ENCODE results near the gene PI4KA. TPM values are rescaled to one million over a fixed set of nuclear protein-coding genes. Genes with fewer than 3 reads are reported as not detected.
A peak's percentile ranks its signal among the peaks of the same experiment; 100 is the strongest.

The PI4KA gene
- total RNA-seq, 2 donors from 2014 or later = 72.1 to 96.0 TPM

DNA sequence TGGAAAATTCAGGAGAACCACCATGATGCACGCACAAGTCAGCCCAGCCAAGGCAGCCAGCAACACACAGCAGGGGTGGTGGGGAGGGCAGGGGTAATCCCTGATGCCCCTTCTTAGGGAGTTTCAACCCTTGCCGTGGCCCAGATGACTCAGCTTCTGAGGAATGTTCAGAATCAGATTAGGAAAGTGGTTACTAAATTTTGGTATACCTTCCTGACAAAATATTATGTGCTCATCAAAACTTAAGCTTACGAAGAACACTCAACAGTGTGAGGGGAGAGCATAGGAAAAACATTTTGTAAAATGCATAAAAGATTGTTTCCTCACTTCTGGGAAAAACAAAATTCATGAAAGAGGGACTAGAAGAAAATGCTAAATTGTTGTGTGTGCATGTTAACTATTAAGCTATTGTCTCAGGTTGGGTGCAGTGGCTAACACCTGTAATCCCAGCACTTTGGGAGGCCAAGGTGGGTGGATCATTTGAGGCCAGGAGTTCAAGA, 52.6 kb downstream of the PI4KA start:
- no peak for ATAC-seq (replicated peaks)
- peaks cover 100% of the 10 kb centered on the region for H3K36me3 Mint-ChIP-seq (ENCODE audit: low read depth)

DNA sequence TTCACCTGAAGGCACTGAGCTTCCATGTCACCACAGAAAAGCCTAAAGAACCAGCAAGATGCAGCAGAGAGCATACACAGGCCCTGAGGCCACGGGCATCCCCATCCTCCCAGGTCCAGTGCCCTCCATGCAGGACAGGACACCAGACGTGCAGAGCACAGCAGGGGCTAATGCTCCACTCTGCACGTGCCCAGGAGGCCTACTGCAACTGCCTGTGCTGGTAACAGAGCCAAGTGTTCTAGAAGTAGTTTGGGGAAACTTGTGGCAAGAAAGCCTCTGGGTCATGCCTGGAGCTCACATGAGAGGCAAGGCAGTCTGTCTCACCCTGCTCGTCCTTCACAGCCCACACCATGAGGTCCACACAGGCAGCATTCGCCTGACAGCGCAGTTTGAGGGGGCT, 54.0 kb downstream of the PI4KA start:
- Mint-ChIP-seq H3K36me3 (ENCODE audit: low read depth) (peaks cover 99% of the 10 kb centered on the region), H3K4me3 (no peak overlapping the region), H3K4me1 (no peaks in the 10 kb centered on the region), H3K27ac (no peak overlapping the region), H3K9me3 (no peaks in the 10 kb centered on the region), H3K27me3 (no peaks in the 10 kb centered on the region)
- ATAC-seq (replicated peaks) = no peak

More for the DNA sequence above, 52.6 kb downstream of the PI4KA start:
- H3K9me3 Mint-ChIP-seq = no peaks in the 10 kb centered on the region
- H3K4me3 Mint-ChIP-seq = no peak overlapping the region
- no peak overlapping the region for H3K27ac Mint-ChIP-seq
- H3K4me1 Mint-ChIP-seq = no peaks in the 10 kb centered on the region
- no peaks in the 10 kb centered on the region for H3K27me3 Mint-ChIP-seq

DNA sequence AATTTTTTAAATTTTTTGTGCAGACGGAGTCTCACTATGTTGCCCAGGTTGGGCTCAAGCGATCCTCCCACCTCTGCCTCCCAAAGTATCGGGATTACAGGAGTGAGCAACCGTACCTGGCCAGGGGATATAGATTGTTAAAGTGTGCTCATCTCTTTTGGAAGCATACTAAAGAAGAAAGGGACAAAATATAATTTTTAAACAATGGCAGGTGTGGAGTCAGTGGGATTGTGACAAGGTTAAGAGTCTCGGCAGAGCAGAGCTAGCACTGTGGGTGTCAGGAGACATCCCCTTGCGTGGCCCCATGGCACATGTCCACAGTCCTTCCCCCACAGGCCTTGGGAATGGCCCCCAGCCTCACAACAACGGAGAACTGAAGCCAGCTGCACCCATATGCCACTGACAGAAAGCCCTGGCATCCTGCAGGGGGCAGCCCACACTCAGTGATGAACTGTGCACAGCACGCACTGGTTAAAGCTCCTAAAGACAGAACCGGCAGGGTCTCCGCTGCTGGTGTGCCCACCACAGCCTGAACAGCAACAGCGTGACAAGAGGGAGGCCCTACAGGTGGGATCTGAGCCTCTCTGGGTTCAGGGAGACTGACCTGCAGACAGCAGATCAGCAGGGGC, 54.8 kb downstream of the PI4KA start:
- no peak for ATAC-seq (replicated peaks)

DNA sequence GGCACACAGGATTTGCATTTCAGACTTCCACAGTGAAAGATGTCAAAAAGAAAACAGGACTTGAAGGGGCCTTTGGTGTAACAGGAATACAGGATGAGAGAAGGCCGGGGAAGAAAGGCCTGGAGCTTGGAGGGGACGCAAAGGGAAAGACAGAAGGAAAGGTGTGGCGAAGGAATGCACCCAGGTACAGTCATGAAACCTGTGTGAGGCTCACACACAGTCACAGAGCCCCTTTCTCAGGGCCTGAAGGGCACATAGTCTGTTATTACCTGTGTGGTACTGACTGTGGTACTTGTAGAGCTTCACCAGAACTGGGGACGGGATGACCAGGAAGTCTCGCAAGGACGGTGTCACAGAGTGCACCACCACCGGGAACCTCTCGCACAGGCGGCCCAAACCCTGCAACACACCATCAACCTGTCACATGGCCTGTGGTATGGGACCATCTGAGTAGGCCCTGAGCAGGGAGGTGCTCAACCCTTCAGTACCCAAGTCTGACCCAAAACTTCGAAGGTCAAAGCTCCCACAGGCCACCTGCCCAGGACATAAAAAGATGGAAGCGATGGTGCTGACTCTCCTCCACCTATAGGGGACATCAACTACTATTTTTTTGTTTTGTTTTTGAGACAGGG, 55.6 kb downstream of the PI4KA start:
- Mint-ChIP-seq H3K4me1 (no peaks in the 10 kb centered on the region), H3K36me3 (ENCODE audit: low read depth) (peaks cover 99% of the 10 kb centered on the region), H3K27me3 (no peaks in the 10 kb centered on the region), H3K4me3 (no peak overlapping the region), H3K9me3 (no peaks in the 10 kb centered on the region), H3K27ac (peak overlapping the region; percentile 10)
- no peak for ATAC-seq (replicated peaks)

More for the DNA sequence above, 54.8 kb downstream of the PI4KA start:
- Mint-ChIP-seq H3K4me3 (no peak overlapping the region), H3K36me3 (ENCODE audit: low read depth) (peaks cover 99% of the 10 kb centered on the region), H3K27ac (no peak overlapping the region), H3K9me3 (no peaks in the 10 kb centered on the region), H3K4me1 (no peaks in the 10 kb centered on the region), H3K27me3 (no peaks in the 10 kb centered on the region)

DNA sequence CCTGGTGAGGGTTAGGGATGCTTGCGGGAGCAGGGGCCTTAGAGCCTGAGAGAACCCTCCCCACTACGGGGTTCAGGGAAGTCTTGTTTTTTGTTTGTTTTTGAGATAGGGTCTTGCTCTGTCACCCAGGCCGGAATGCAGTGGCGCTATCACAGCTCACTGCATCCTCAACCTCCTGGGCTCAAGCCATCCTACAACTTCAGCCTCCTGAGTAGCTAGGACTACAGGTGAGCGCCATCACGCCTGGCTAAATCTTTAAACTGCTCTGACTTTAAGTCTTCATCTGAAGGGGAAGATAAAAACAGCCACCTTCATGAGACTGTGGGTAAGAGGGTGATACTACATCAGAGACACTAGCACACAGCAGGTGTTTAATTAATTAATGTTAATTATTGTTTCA, 56.2 kb downstream of the PI4KA start:
- H3K36me3 Mint-ChIP-seq (ENCODE audit: low read depth) = peaks cover 97% of the 10 kb centered on the region

DNA sequence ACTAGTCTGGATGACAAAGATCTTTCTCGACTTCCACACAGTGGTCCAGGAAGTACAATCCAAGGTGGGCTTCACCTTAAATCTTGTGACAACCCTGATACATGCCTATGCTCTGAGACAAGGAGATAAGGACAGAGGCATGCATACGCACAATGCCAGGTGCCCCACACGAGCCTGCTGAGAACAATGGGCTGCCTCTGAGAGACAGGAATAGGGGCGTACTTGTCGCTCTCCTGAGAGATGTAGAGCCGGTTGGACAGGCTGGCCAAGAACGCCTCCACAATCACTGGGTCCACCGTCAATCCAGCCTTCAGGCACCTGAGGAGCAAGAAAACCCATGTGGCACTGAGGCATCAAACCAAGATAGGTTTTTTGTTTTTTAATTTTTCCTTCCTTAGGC, 59.2 kb downstream of the PI4KA start:
- Mint-ChIP-seq H3K4me1 (no peaks in the 10 kb centered on the region), H3K36me3 (ENCODE audit: low read depth) (peaks cover 96% of the 10 kb centered on the region), H3K27ac (no peak overlapping the region), H3K4me3 (no peak overlapping the region), H3K9me3 (no peaks in the 10 kb centered on the region), H3K27me3 (no peaks in the 10 kb centered on the region)
- ATAC-seq (replicated peaks) = no peak

More for the DNA sequence above, 56.2 kb downstream of the PI4KA start:
- no peak for ATAC-seq (replicated peaks)
- Mint-ChIP-seq H3K27ac (peak overlapping the region; percentile 10), H3K27me3 (no peaks in the 10 kb centered on the region), H3K4me3 (no peak overlapping the region), H3K9me3 (no peaks in the 10 kb centered on the region), H3K4me1 (no peaks in the 10 kb centered on the region)

DNA sequence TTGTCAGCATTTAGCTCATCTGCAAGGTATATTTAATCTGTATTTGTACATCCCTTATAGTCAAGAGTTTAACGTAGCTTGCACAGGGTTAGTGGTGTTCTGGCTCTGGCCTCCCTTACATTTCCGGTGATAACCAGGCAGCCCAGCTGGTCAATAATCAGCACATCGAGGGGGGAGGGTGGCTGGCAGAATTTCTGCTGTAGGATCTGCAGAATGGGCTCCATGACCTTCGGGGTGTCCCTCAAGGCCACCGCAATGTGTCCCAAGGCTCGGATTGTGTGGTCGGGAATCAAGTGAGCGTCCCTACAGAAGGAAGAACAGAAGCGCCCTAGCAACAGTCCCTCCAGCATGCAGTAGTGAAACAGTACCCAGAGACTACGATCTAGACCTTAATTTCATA, 59.6 kb downstream of the PI4KA start:
- H3K4me3 Mint-ChIP-seq = no peak overlapping the region
- no peaks in the 10 kb centered on the region for H3K27me3 Mint-ChIP-seq
- peaks cover 96% of the 10 kb centered on the region for H3K36me3 Mint-ChIP-seq (ENCODE audit: low read depth)
- H3K27ac Mint-ChIP-seq = no peak overlapping the region
- H3K4me1 Mint-ChIP-seq = no peaks in the 10 kb centered on the region
- no peak for ATAC-seq (replicated peaks)
- H3K9me3 Mint-ChIP-seq = no peaks in the 10 kb centered on the region

DNA sequence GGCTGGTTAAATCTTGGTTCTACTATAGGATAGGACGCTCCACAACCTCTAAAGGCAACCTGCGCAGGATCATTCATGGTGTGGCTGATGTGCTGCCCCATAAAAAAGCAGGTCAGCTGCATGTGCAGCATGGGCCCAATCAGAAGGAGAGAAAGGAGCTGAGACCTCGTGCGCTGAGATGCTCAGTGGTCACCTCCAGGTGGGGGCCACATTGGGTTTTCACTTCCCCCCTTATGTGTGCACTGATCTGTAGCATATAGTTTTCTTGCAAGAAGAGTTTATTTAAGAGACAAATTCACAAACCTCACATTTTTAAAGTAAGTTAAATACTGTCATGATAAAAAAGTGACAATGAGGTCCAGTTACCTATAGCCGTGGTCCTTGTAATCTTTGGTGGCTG, 60.4 kb downstream of the PI4KA start:
- H3K9me3 Mint-ChIP-seq = no peaks in the 10 kb centered on the region
- no peaks in the 10 kb centered on the region for H3K27me3 Mint-ChIP-seq
- H3K36me3 Mint-ChIP-seq (ENCODE audit: low read depth) = peaks cover 96% of the 10 kb centered on the region
- no peak overlapping the region for H3K4me3 Mint-ChIP-seq
- no peaks in the 10 kb centered on the region for H3K4me1 Mint-ChIP-seq
- ATAC-seq (replicated peaks) = no peak
- no peak overlapping the region for H3K27ac Mint-ChIP-seq

DNA sequence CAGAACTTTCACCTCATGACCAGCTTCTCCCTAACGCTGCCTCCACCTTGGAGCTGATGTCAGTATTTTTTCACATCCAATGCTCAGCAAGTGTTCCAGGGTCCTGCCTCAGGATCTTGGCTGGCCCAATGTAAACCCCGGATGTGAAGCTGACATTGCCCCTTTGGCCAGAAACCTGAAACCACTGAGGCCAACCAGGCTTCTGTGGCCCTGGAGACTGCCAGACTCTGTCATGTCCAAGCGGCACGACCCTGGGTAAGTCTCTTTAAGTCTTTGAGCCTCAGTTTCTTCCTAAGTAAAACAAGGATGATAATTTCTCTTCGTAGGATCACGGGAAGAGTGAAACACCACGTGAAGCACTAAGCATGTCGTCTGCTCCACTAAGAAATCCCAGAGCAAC, 61.9 kb downstream of the PI4KA start:
- no peaks in the 10 kb centered on the region for H3K9me3 Mint-ChIP-seq
- H3K4me1 Mint-ChIP-seq = no peaks in the 10 kb centered on the region

DNA sequence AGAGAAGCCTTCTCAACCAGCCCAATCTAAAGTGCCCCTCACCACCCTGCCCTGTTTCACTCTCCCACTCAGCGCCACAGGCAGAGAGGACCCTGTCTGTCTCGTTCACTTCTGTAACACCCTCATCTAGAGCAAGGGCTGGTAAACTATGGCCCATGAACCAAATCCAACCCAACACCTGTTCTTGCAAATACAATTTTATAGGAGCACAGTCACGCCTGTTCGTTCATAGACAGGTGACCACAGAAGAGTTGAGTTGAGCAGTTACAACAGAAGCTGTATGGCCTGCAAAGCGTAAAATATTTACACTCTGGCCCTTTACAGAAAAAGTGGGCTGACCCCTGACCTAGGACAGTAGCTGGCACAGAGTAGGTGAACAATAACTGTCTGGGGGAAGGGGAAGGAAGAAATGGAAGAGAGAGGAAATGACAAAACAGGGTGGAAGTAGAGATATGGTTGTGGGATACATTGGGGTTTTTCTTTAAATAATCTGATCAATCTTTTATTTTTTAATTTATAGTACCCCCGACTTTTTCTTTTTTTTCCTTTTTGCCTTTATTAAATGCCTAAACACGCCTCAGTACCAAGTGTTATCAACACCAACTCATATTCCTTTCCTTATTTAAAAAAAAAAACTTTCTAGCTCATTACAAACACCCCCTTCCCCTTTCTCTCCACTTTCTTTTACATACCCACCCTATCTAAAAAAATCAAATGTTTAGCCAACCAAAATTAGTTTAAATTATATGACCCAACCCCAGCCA, 63.8 kb downstream of the PI4KA start:
- Mint-ChIP-seq H3K36me3 (ENCODE audit: low read depth) (peaks cover 94% of the 10 kb centered on the region), H3K4me3 (no peak overlapping the region), H3K4me1 (no peaks in the 10 kb centered on the region), H3K27ac (peak overlapping the region; percentile 20), H3K9me3 (no peaks in the 10 kb centered on the region), H3K27me3 (no peaks in the 10 kb centered on the region)
- no peak for ATAC-seq (replicated peaks)

More for the DNA sequence above, 61.9 kb downstream of the PI4KA start:
- Mint-ChIP-seq H3K36me3 (ENCODE audit: low read depth) (peaks cover 95% of the 10 kb centered on the region), H3K4me3 (no peak overlapping the region), H3K27me3 (no peaks in the 10 kb centered on the region), H3K27ac (no peak overlapping the region)
- no peak for ATAC-seq (replicated peaks)

DNA sequence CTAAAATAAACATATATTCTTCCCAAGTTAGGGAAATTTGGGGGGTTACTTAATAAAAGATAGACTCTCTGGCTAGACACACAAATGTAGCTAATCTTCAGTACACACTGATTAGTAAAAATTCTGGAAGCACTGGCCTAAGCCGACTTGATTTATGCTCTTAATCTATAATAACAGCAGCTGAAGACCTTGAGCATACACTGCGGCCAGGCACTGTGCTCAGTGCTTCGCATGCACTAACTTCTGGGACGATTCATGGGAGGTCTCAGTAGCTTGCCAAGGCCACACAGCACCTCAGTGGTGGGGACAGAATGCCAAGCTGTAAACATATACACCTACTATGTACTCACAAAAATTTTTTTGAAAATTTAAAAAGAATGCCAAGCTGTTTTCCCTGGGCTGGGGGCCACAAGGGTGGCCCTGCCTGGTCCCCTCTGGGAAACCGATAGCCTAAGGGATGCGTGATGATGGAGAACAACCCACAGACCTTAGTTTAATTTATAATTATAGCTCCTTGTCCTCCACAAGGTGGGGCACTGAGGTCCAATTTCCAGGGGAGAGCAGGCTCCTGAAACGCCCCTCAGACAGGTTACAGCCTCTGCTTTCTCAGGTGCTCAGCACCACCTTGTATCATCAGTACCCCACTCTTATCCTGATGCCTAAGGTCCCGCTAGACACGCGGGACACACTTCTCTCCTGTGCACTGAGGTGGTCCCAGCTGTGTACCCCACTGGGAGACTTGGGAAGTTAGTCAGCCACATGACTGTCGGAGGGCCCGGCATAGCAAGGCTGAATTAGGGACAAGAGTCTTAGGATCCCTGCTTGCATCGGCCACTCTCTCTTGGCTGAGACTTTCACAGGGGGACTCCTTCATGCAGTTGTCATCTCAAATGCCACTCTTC, 64.6 kb downstream of the PI4KA start:
- peak overlapping the region; percentile 48 for H3K27ac Mint-ChIP-seq
- ATAC-seq (replicated peaks) = no peak
- no peak overlapping the region for H3K4me3 Mint-ChIP-seq

DNA sequence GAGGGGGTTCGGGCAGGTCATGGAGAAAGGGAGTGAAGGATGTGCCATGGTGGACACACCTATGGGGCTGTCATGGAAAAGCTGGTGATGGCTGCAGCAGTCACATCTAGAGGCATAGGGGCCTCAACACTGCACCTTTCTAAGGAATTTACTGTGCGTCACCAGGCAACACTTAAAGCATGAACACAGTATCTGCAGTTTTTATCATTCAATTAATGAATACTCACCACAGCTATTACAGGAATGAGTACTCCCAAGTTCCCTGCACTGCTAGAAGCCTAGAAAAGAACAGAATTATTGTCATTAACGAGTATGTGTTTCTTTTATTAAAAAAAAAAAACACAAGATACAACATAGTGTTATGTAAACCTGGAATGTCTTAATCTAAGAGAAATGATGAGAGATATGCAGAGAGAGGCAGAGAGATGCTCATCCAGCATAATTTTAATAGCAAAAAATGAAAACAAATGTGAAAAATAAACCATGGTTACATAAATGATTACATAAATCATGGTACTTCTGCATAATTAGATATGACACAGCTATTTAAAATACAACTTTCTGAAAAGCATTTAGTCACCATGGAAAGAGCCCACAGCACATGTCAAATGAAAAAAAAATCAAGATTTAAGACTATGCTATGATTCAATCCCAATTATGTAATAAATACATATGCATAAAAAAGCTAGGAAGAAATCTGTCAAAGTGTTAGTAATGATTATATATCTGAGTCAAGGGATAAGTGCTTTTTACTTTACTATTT, 65.5 kb downstream of the PI4KA start:
- Mint-ChIP-seq H3K9me3 (no peaks in the 10 kb centered on the region), H3K27ac (peak overlapping the region; percentile 48), H3K36me3 (ENCODE audit: low read depth) (peaks cover 87% of the 10 kb centered on the region), H3K4me1 (no peaks in the 10 kb centered on the region), H3K27me3 (no peaks in the 10 kb centered on the region), H3K4me3 (no peak overlapping the region)
- peak; percentile 16 for ATAC-seq (replicated peaks)

More for the DNA sequence above, 64.6 kb downstream of the PI4KA start:
- H3K36me3 Mint-ChIP-seq (ENCODE audit: low read depth) = peaks cover 88% of the 10 kb centered on the region
- H3K9me3 Mint-ChIP-seq = no peaks in the 10 kb centered on the region
- no peaks in the 10 kb centered on the region for H3K27me3 Mint-ChIP-seq
- no peaks in the 10 kb centered on the region for H3K4me1 Mint-ChIP-seq

DNA sequence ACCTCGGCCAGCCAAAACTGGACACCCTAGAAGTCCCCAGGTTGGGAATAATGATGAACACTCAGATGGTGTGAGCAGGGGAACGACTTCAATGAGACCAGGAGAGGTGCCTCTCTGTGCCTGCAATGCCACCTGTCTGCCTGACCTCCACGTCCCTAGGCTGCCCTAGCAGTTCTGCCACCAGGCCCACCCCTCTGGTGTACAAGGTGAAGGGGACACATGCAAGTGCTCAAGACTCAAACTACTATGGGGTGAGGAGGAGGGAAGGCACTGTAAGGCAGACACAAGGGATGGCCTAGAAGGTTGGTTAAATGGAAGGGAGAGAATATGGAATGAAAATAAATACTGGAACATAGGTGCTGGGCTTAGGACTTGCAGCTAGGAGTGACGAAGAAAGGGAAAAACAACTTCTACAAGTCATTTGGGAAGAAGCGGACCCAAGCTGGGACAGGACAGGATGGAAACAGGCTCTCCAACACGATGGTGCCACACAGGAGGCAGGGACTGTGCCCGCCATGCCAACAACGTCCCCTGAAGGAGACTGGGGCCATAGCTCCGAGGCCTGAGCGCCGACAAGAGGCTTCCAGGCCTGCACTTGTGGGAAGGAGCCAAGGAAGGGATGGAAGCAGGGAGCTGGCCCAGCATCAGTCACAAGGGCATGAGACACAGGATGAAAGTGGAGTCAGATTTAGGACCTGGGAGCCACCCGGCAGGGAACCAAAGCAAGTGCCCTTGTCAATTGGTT, 66.2 kb downstream of the PI4KA start:
- Mint-ChIP-seq H3K9me3 (no peaks in the 10 kb centered on the region), H3K27ac (peak overlapping the region; percentile 6), H3K4me1 (no peaks in the 10 kb centered on the region), H3K27me3 (no peaks in the 10 kb centered on the region), H3K36me3 (ENCODE audit: low read depth) (peaks cover 83% of the 10 kb centered on the region), H3K4me3 (no peak overlapping the region)
- ATAC-seq (replicated peaks) = no peak
